Urinary bladder (tissue), 4 donors: Measurements from ENCODE around the gene CHST15. TPM values are rescaled to one million over a fixed set of nuclear protein-coding genes. Genes with fewer than 3 reads are reported as not detected.

Experiments used
- DNase-seq: peaks from one replicate; pipeline ENCODE4 v3.0.0-alpha.2; 2015; ENCODE audit errors: extremely low spot score
- H3K27ac ChIP-seq: one replicate; pipeline ENCODE4 v1.5.1; 2013; ENCODE audit warnings: low read depth, mild to moderate bottlenecking, moderate library complexity
- H3K36me3 ChIP-seq: one replicate; pipeline ENCODE4 v1.6.1; 2013; ENCODE audit warnings: mild to moderate bottlenecking, moderate library complexity; ENCODE audit not compliant: insufficient read depth
- H3K4me1 ChIP-seq: one replicate; pipeline ENCODE4 v1.6.1; 2013; ENCODE audit warnings: mild to moderate bottlenecking, moderate library complexity; ENCODE audit not compliant: insufficient read depth
- H3K4me3 ChIP-seq: one replicate; pipeline ENCODE4 v1.5.1; 2013; ENCODE audit warnings: low read depth, low read length
- WGBS: extraction: QIAGEN DNeasy Blood & Tissue Kit; methylation state at CpG from one replicate; pipeline ENCODE4 v1.1.7; 2013; 5-methylcytosine and 5-hydroxymethylcytosine counted together
- polyA plus RNA-seq: library from polyadenylated mRNA; stranded (reverse); fragments of 200-250 nt; gene quantifications from one replicate; pipeline ENCODE4 v1.2.3, GENCODE V29; 2013
- total RNA-seq: library from RNA; depleted of rRNA; stranded (reverse); fragments of >200 nt; gene quantifications from one replicate; pipeline ENCODE4 v1.2.3, GENCODE V29; 2014
- donor health status: healthy with polysubstance abuse.
- donor health status: healthy.

Gene CHST15
- total and polyA plus RNA-seq, 2 donors: 7.8 to 17.8 TPM

- Histone ChIP-seq H3K36me3 (no peaks in the 10 kb centered on the region), H3K4me3 (peak overlapping the region; percentile 15), H3K4me1 (no peaks in the 10 kb centered on the region), H3K27ac (no peak overlapping the region)
- WGBS: 20% methylated on average over 92 of the region's 92 CpGs
- no peak for DNase-seq
Observed at GRCh38 chr10:123991611-123992570, 101.5 kb downstream of the CHST15 start.

GRCh38 chr10:123990889-123991288 is 102.5 kb downstream of the CHST15 start:
- Histone ChIP-seq H3K4me1 (no peaks in the 10 kb centered on the region), H3K4me3 (no peak overlapping the region), H3K27ac (no peak overlapping the region), H3K36me3 (no peaks in the 10 kb centered on the region)
- 78% methylated on average over 10 of the region's 10 CpGs for WGBS
- DNase-seq: no peak

GRCh38 chr10:123988694-123989093 is 104.7 kb downstream of the CHST15 start:
- 80% methylated on average over 2 of the region's 2 CpGs for WGBS
- Histone ChIP-seq H3K4me3 (no peak overlapping the region), H3K36me3 (no peaks in the 10 kb centered on the region), H3K27ac (no peak overlapping the region), H3K4me1 (no peaks in the 10 kb centered on the region)
- no peak for DNase-seq

- no peaks in the 10 kb centered on the region for H3K36me3 ChIP-seq
- WGBS: 26% methylated on average over 1 of the region's 1 CpG
- H3K4me3 ChIP-seq: no peak overlapping the region
- H3K4me1 ChIP-seq: no peaks in the 10 kb centered on the region
- no peak overlapping the region for H3K27ac ChIP-seq
- DNase-seq: no peak
Observed at GRCh38 chr10:123986736-123987135, 106.7 kb downstream of the CHST15 start.

- WGBS: 56% methylated on average over 4 of the region's 4 CpGs
- Histone ChIP-seq H3K36me3 (no peaks in the 10 kb centered on the region), H3K27ac (no peak overlapping the region), H3K4me1 (no peaks in the 10 kb centered on the region), H3K4me3 (no peak overlapping the region)
- no peak for DNase-seq
Observed at GRCh38 chr10:123974406-123974805, 119.0 kb downstream of the CHST15 start.

- no peaks in the 10 kb centered on the region for H3K36me3 ChIP-seq
- H3K27ac ChIP-seq: no peak overlapping the region
- 10% methylated on average over 62 of the region's 62 CpGs for WGBS
- H3K4me3 ChIP-seq: no peak overlapping the region
- no peak for DNase-seq
- H3K4me1 ChIP-seq: no peaks in the 10 kb centered on the region
Observed at GRCh38 chr10:123972481-123973401, 120.7 kb downstream of the CHST15 start.

- WGBS: 68% methylated on average over 4 of the region's 4 CpGs
- H3K36me3 ChIP-seq: no peaks in the 10 kb centered on the region
- no peak overlapping the region for H3K27ac ChIP-seq
- no peak overlapping the region for H3K4me3 ChIP-seq
- DNase-seq: no peak
- H3K4me1 ChIP-seq: no peaks in the 10 kb centered on the region
Observed at GRCh38 chr10:123970927-123971286, 122.5 kb downstream of the CHST15 start.

GRCh38 chr10:123970207-123970926 is 123.0 kb downstream of the CHST15 start:
- DNase-seq: no peak
- WGBS: 37% methylated on average over 25 of the region's 25 CpGs

GRCh38 chr10:123967626-123968243 is 125.7 kb downstream of the CHST15 start:
- Histone ChIP-seq H3K27ac (no peak overlapping the region), H3K36me3 (no peaks in the 10 kb centered on the region), H3K4me1 (no peaks in the 10 kb centered on the region), H3K4me3 (no peak overlapping the region)
- no peak for DNase-seq
- 6% methylated on average over 19 of the region's 19 CpGs for WGBS

More at GRCh38 chr10:123970207-123970926, 123.0 kb downstream of the CHST15 start:
- H3K27ac ChIP-seq: no peak overlapping the region
- H3K4me3 ChIP-seq: no peak overlapping the region
- no peaks in the 10 kb centered on the region for H3K36me3 ChIP-seq
- no peaks in the 10 kb centered on the region for H3K4me1 ChIP-seq

GRCh38 chr10:123966896-123967231 is 126.5 kb downstream of the CHST15 start:
- Histone ChIP-seq H3K36me3 (no peaks in the 10 kb centered on the region), H3K4me1 (no peaks in the 10 kb centered on the region), H3K27ac (no peak overlapping the region), H3K4me3 (no peak overlapping the region)
- DNase-seq: no peak
- WGBS: 77% methylated on average over 7 of the region's 7 CpGs

GRCh38 chr10:123965973-123966895 is 127.2 kb downstream of the CHST15 start:
- no peak for DNase-seq
- 64% methylated on average over 13 of the region's 13 CpGs for WGBS
- no peaks in the 10 kb centered on the region for H3K36me3 ChIP-seq
- no peak overlapping the region for H3K27ac ChIP-seq
- H3K4me3 ChIP-seq: no peak overlapping the region
- H3K4me1 ChIP-seq: no peaks in the 10 kb centered on the region

- H3K27ac ChIP-seq: no peak overlapping the region
- 77% methylated on average over 3 of the region's 3 CpGs for WGBS
- no peaks in the 10 kb centered on the region for H3K36me3 ChIP-seq
- DNase-seq: no peak
- H3K4me1 ChIP-seq: no peaks in the 10 kb centered on the region
- H3K4me3 ChIP-seq: no peak overlapping the region
Observed at GRCh38 chr10:123964953-123965352, 128.4 kb downstream of the CHST15 start.
